Choroid plexus epithelial cell (primary cell): ENCODE results near the gene POLRMT.
"Not testable (repeated sequence)": the region's sequence is repeated elsewhere in the genome, so short reads cannot be mapped to it uniquely, and the experiment has no call there.

Experiments used
- DNase-seq: peaks from one replicate; pipeline ENCODE4 v3.0.0-alpha.2; 2010; ENCODE audit warnings: low read depth
- H3K4me3 ChIP-seq: 2 replicates; pipeline ENCODE4 v1.5.1; 2011; ENCODE audit warnings: low read depth, mild to moderate bottlenecking, control low read depth, low read length, moderate library complexity
- TF ChIP-seq, protein P1 (sequence below): conservative IDR thresholded peaks from 2 replicates; pipeline ENCODE4 v1.5.1; 2011; ENCODE audit warnings: low read depth, mild to moderate bottlenecking, control low read depth, inconsistent platforms, low read length, moderate library complexity

The POLRMT gene

DNA sequence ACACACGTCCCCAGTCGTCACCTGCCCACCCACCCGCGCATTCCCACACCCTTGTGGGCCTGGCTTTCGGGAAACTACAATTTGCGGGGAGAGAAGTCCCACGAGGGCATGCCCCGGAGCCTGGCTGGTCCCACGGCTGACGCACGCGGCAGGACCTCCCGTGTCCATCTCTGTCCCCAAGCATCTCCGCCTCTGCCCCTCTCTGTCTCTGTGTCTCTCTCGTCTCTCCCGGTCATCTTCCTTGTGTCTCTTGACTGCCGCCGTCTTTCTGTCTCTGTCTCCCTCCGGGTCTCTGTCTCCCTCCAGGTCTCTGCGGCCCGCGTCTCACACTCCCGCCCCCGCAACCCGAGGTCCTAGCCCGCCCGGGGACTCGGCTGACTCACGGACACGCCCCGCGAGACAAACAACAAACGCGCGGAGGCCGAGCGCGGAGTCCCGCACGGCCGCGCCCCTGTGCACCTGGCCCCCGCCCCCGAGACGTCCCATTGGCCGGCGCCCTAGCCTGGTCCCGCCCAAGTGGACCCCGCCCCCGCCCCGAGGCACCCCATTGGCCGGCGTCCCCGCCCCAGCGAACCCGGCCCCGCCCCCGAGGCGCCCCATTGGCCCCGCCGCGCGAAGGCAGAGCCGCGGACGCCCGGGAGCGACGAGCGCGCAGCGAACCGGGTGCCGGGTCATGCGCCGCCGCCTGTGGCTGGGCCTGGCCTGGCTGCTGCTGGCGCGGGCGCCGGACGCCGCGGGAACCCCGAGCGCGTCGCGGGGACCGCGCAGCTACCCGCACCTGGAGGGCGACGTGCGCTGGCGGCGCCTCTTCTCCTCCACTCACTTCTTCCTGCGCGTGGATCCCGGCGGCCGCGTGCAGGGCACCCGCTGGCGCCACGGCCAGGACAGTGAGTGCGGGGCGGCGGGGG, 6.2 kb upstream of the POLRMT start, which contains the start of gene FGF22:
FGF22 (plus strand) TSS at position 627 of the 908 bp plus-strand sequence; CDS start at position 674, 47 bp downstream.
- TF ChIP-seq, protein P1, sequence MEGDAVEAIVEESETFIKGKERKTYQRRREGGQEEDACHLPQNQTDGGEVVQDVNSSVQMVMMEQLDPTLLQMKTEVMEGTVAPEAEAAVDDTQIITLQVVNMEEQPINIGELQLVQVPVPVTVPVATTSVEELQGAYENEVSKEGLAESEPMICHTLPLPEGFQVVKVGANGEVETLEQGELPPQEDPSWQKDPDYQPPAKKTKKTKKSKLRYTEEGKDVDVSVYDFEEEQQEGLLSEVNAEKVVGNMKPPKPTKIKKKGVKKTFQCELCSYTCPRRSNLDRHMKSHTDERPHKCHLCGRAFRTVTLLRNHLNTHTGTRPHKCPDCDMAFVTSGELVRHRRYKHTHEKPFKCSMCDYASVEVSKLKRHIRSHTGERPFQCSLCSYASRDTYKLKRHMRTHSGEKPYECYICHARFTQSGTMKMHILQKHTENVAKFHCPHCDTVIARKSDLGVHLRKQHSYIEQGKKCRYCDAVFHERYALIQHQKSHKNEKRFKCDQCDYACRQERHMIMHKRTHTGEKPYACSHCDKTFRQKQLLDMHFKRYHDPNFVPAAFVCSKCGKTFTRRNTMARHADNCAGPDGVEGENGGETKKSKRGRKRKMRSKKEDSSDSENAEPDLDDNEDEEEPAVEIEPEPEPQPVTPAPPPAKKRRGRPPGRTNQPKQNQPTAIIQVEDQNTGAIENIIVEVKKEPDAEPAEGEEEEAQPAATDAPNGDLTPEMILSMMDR, result no peak
- peak within 1 kb of the TSS; percentile 55 for H3K4me3 ChIP-seq
- peak; percentile 88 for DNase-seq

DNA sequence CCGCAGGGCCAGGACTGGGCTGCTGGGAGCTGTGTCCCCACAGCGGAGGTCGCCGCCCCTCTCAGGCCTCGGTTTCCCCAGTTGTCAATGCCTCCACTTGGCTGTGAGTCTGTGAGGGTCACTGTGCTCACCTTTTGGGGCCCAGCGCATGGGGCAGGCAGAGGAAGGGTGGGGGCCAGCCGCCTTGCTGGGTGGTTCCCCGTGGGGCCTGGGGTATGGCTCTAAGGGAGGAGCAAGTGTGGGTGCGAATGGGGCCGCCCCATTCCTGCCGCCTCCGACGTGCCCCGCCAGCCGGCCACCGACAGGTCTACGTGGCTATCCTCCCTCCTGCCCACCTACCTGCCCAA, 5.5 kb upstream of the POLRMT start:
- TF ChIP-seq, protein P1, result no peak
- peak overlapping the region; percentile 55 for H3K4me3 ChIP-seq
- DNase-seq, result no peak

DNA sequence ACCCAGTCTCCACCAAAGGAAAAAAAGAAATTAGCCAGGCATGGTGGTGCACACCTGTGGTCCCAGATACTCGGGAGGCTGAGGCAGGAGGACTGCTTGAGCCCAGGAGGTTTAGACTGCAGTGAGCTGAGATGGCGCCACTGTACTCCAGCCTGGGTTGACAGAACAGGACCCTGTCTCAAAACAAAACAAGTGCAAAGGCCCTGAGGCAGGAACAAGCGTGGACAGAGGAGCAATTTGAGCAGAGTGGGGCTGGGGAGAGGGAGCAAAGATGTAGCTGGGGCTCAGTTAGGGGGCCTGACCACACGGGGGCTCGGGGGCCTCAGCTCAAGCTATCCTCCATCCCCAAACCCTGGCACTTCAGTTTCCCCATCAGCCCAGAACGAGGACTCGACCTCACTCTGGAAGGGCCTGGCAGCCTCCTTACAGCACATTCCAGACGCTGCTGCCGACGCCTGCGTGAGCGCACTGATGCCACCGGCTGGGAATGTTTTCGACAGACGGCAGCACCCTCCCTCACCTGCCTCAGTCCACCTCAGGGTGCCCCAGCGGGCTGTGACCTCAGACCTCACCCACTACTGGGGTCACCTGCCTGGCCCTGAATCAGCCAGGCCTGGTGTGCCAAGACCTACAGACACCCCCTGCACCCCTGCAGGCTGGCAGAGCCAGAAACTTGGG, 1.8 kb upstream of the POLRMT start:
- H3K4me3 ChIP-seq, result no peak overlapping the region
- TF ChIP-seq, protein P1, result no peak
- DNase-seq, result no peak

DNA sequence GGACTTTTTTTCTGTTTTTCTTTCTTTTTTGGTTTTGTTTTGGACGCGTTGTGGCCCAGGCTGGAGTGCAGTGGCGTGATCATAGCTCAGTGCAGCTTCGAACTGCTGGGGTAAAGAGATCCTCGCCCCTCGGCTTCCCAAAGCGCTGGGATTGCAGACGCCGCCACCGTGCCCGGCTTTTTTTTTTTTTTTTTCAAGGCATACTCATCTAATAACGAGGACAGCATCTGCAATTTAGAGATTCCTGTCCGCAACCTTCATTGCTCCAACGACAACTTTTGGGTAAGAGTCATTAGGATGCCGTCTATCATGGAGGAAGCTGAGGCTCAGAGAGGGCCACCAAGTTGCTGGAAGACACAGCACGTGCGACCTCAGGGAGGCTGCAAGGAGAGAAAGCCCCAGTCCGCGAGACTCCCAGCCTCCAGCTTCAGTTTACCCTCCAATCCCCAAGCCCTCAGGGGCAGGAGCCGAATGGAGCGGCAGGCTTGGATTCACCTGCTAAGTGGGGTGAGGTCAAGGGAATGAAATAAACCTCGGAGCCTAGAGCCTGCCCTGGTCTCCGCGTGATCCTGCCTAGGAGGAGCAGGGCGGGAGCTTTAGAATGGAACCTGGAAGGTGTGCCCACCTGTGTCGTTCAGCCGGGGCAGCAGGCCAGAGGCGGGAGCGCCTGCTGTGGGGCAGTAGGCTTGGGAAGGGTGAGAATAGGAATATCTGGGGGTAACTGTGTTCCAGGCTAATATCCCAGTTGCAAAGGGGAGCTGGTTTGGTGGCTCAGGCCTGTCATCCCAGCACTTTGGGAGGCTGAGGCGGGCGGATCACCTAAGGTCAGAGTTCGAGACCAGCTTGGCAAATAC, 676 bp upstream of the POLRMT start:
- DNase-seq, result no peak
- TF ChIP-seq, protein P1, result no peak

DNA sequence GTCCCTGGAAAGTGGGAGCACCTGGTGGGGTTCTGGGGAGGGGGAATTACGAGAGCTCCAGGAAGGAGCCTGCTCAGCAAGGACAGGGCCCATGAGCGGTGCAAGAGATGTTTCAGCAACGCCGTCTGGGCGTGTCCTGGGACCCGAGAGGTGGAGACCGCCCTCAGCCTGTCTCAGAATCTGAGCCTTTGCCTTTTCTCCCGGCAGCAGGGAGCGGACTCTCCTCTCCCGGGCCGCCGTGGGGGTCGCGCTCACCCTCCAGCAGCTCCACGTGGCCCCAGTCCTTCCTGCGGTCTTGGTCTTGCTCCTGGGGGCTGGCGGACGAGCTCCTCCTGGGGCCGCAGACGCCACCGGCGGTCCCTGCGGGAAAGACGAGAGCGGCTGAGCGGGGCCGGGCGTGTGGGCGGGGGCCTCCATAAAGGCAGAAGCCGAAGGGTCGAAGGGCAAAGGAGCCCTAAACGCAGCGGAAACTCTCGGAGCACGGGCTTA, 714 bp downstream of the POLRMT start:
- DNase-seq, result peak; percentile 76
- TF ChIP-seq, protein P1, result no peak
- peak overlapping the region; percentile 82 for H3K4me3 ChIP-seq

More for the DNA sequence above, 676 bp upstream of the POLRMT start:
- H3K4me3 ChIP-seq, result peak overlapping the region; percentile 83

DNA sequence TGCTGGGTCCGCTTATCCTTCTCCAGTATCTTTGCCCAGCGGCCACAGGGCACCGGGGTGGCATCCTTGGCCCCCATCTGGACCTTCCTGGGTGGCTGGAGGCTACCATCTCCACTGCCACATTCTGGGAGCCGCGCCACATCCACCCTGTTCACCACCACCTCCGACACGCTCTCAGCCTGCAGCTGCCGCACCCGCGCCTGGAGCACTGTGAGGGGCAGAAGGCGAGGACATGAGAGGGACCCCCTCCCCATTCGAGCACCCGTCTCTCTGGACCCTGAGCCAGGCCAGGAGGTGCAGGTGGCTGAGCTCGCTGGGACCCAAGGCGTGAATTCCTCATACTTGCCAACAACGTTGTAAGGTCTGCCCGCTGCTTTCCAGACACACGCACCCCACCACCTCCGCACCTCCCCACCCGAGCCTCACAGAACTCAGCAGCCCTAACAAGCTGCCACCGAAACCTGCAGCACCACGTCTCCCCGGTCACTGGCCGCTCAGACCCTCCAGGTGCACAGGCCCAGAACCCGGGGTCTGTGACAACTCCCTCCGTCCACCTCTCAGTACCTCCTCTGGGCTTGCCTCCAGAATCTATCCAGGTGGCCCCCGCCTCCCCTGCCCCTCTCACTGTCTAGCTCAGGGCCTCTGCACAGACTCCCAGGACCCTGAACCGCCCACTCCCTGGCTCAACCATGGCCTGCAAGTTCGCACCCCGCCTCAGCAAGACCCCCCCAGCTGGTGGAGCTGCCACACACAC, 3.2 kb downstream of the POLRMT start:
- DNase-seq, result no peak
- no peak overlapping the region for H3K4me3 ChIP-seq
- TF ChIP-seq, protein P1, result no peak

DNA sequence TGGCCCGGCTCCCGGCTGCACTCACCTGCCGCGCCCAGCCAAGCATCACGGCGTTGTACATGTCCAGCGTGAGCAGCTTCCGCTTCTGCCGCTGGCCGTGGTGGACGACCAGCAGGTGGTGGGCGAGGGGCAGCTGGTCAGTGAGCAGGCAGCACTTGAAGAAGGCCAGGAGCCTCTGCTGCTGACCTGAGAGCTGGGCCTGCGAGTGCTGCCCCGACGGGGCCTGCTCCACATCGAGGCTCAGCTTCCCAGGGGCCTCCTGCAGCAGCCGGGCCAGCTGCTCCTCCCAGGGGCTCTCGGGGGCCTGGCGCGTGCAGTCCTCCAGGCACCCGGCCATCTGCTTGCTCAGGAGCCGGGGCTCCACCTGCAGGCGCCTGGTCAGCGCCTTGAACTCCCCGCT, 3.8 kb downstream of the POLRMT start:
- DNase-seq, result peak; percentile 20
- H3K4me3 ChIP-seq, result not testable (repeated sequence)
